T-helper 2 cell (primary cell): ENCODE measurements around the gene SLC22A2.
"Not testable (repeated sequence)": the region's sequence is repeated elsewhere in the genome, so short reads cannot be mapped to it uniquely, and the experiment has no call there.

ENCODE experiments used
- DNase-seq, 5 experiments: peaks; one replicate each; pipeline versions ENCODE4 v3.0.0 to v3.0.0-alpha.2; 2012 to 2022
- total RNA-seq, 2 donors: gene quantifications; one replicate each; lab custom pipeline; 2026; lab: John Stamatoyannopoulos, UW

The SLC22A2 gene
- total RNA-seq, result 0 to 0.62 reads per million in 2 donors

- DNase-seq, result no peak
Observed at GRCh38 chr6:160258346-160259142, at the start of gene SLC22A2. Gene SLC22A2, minus strand, starts transcription at chr6:160258821. Its CDS starts 64 bp downstream, at chr6:160258757.

- no peak for DNase-seq
Observed at GRCh38 chr6:160305926-160306713, 47.5 kb upstream of the SLC22A2 start.

DNA sequence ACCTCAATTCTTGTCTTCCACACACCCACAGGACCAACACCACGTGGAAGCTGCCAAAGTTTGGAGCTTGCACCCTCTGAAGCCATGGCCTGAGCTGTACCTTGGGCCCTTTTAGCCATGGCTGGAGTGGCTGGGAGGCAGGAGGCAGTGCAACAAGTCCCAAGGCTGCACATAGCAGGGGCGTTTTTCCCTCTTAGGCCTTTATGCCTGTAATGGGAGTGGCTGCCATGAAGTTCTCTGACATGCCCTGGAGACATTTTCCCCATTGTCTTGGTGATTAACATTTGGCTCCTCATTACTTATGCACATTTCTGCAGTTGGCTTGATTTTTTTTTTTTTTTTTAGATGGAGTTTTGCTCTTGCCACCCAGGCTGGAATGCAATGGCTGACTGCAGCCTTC is 45.2 kb upstream of the SLC22A2 start:
- DNase-seq, result no peak

DNA sequence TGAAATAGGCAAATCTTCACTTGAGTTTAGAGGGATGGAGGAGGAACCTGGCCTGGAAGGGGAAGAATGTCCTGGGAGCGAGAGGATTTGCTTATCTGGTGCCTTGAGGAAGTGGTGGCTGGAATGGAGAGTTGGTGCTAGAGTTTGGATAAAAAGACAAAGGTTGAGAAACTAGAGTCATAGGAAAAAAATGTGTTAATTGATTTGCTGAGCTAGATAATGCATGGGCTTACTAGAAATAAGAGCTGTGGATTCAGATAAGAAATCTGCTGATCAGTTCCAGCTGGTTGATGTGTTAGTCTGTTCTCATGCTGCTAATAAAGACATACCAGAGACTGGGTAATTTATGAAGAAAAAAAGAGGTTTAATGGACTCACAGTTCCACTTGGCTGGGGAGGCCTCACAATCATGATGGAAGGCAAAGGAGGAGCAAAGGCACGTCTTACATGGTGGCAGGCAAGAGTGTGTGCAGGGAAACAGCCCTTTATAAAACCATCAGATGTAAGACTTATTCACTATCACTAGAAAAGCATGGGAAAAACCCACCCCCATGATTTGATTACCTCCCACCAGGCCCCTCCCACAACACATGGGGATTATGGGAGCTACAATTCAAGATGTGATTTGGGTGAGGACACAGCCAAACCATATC is 43.9 kb upstream of the SLC22A2 start:
- not testable (repeated sequence) for DNase-seq

DNA sequence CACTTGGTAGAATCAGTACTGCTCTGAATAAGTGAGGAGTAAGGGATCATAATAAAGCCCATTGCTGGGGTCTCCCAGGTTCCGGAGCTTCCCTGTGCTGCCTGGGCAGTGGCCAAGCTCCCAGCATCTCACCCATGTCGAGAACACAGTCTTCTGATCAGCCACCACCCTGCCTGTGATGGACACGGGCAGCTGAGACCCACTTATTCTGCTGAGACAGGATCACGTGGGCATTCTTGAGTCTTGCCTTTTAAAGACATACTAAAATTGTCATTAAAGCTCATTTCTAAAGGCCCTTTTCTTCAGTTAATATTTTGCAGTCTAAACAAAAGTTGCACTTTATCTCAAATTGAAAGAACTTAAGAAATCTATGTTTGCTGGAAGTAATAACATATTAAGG is 42.7 kb upstream of the SLC22A2 start:
- no peak for DNase-seq

- DNase-seq, result no peak
Observed at GRCh38 chr6:160300076-160300695, 41.6 kb upstream of the SLC22A2 start.

- no peak for DNase-seq
Observed at GRCh38 chr6:160299559-160299958, 40.9 kb upstream of the SLC22A2 start.

- DNase-seq, result no peak
Observed at GRCh38 chr6:160298121-160298520, 39.5 kb upstream of the SLC22A2 start.

DNA sequence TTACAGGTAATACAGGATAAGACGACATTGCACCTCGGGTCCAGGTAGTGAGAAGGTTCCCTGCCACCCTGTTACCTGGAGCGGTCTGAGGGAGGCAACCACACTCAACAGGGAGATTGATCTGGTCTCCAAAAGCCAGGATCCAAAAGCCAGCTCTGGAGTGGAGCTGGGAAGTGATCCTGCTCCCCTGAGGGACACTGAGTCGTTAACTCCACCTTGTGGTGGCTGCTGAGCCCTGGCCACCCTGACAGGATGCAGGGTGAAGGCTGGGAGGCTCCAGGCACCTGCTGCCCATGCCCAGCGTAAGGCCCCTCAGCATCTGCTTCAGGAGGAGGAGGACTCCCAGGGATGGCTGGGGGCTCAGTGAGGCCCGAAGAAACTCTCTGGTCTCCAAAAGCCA is 38.7 kb upstream of the SLC22A2 start:
- no peak for DNase-seq

DNA sequence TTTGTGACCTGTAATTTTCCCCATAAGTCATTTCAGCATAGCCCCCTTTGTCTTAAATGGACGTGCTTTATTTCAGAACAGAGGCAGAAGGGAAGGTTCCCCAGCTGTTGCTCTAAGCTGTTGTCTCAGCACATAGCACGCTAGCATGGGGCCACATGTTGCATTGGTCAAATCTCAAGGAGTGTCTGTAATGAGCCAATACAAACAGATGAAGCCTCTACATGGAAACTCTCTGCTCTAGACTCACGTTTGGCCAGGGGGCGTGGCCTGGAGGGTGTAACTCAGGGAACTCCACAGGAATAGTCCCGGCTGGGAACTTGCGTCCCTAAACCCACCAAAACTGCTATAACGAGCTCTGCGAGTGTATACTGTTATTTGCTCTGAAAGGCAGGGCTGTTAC is 35.2 kb upstream of the SLC22A2 start:
- DNase-seq, result no peak

- no peak for DNase-seq
Observed at GRCh38 chr6:160285541-160286105, 27.0 kb upstream of the SLC22A2 start.

DNA sequence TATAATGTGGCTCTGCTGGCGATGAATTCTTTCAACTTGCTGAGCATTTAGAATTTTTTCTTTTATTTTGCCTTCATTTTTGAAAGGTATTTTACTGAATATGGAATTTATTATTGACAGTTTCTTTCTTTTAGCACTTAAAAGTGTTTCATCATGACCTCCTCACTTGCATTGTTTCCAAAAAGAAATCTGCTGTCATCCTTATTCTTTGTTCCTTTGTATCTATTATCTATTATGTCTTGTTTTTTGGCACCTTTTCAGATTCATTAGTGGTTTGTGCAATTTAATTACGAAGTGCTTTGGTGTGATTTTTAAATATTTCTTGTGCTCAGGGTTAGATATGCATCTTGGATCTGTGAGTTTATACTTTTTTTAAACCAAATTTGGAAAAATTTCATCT is 26.0 kb upstream of the SLC22A2 start:
- no peak for DNase-seq

DNA sequence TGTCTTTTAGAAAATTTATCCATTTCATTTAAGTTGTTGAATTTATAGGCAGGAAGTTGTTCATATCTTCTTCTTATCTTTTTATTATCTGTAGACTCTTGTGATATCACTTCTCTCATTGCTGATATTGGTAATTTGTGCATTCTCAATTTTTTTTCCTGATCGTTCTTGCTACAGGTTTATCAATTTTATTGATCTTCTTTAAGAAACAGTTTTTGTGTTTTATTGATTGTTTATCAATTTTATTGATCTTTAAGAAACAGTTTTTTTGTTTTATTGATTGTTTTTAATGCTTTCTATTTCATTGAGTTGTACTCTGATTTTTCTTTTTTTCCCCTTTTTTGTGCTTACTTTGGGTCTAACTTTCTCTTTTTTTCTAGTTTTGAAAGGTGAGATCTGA is 23.8 kb upstream of the SLC22A2 start:
- no peak for DNase-seq

GRCh38 chr6:160279850-160280249 is 21.2 kb upstream of the SLC22A2 start:
- DNase-seq, result no peak

GRCh38 chr6:160278786-160279310 is 20.2 kb upstream of the SLC22A2 start:
- no peak for DNase-seq

- no peak for DNase-seq
Observed at GRCh38 chr6:160278311-160278710, 19.7 kb upstream of the SLC22A2 start.

DNA sequence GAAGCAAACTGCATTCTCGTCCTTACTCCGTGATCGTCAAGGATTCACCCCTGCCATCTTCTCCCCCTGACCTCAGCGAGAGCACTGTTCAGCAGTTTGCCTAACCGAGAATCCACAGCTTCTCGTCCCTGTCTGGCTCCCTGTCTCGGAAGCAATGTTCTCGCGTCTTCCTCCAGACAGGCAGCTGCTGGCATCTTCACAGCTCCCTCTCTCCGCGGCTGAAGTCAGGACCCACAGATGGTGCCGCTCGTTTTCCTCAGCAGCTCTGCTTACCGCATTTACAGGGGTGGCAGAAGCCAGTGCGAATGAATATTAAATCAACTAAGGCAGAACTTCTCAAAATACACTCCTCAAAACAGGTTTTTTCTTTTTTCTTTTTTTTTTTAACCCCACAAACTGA is 18.9 kb upstream of the SLC22A2 start:
- DNase-seq, result no peak

DNA sequence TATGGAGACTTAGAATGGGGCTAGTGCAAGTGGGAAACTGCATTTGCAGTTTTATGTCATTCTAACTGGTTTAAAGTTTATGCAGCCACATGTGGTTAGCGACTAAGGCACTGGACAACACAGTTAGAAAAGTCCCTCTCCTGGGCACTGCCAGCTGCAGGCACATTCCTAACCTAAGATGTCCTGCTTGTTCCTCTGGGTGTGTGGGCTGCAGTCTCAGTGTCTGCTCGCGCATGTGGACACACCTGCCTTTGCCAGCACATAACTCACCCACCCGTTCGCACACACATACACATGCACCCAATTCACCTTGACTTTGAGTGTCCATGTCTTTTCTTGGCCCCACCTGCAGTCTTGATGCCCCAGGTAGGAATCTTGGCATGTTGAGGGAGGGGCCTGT is 18.5 kb upstream of the SLC22A2 start:
- no peak for DNase-seq

GRCh38 chr6:160276126-160276525 is 17.5 kb upstream of the SLC22A2 start:
- DNase-seq, result no peak

GRCh38 chr6:160275511-160276003 is 16.9 kb upstream of the SLC22A2 start:
- DNase-seq, result no peak

DNA sequence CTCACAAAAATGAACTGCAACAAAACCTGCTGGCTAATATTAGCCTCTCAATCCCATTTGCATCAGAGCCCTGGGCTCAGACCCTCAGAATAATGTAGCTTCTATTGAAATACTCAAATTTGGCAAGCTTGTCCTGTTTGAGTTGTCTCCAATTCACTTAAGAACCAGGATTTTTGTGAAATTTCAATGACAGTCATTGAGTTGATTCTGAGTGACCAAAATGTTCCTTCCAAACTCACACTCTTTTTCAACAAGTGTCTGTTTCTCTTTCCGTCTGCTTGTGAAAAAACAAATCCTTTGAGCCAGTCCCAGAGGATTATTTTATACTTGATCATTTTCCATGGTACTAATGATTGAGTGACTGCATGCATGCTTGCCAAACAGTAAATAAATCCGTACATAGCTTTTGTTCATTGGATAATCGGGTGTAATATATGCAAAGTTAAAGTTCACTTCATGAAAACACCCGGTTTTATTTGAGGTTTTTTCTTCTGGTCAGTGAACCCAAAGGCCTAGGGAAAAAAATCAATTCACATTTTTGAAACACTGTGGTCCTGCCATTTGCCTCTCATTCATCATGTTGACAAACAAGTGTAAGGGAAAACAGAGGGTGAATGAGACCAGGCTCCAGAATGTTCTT is 16.4 kb upstream of the SLC22A2 start:
- DNase-seq, result no peak

DNA sequence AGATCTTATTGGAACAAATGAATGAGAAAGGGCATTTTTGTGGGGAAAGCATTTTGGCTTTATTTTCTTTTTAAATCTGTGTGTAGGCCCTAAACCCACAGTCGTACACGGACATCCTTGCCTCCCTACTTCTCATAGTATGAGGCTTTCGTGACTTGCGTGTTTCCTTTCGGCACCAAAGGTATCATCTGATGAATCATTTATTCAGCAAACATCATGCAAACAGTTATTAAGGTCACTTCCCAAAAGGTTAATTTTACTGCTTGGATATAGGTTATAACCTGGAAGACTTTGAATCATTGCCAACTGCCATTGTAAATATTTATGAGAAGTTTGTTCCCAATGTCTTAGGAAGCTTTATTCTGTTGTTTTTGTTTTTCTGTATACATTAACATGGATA is 15.1 kb upstream of the SLC22A2 start:
- DNase-seq, result no peak
